ENCODE data around the gene KIF25.

KIF25 gene

GRCh38 chr6:167977717-167978467, 19.6 kb upstream of the KIF25 start:
- TF ChIP-seq, protein P1, sequence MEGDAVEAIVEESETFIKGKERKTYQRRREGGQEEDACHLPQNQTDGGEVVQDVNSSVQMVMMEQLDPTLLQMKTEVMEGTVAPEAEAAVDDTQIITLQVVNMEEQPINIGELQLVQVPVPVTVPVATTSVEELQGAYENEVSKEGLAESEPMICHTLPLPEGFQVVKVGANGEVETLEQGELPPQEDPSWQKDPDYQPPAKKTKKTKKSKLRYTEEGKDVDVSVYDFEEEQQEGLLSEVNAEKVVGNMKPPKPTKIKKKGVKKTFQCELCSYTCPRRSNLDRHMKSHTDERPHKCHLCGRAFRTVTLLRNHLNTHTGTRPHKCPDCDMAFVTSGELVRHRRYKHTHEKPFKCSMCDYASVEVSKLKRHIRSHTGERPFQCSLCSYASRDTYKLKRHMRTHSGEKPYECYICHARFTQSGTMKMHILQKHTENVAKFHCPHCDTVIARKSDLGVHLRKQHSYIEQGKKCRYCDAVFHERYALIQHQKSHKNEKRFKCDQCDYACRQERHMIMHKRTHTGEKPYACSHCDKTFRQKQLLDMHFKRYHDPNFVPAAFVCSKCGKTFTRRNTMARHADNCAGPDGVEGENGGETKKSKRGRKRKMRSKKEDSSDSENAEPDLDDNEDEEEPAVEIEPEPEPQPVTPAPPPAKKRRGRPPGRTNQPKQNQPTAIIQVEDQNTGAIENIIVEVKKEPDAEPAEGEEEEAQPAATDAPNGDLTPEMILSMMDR (IDR thresholded peaks at IDR 0.05; ENCODE audit: control extremely low read depth, extremely low read depth, low read depth, missing control alignments), result no peak
- DNase-seq (ENCODE audit: extremely low spot score), result no peak
- CTCF ChIA-PET, result no interaction called here
- POLR2A ChIA-PET, result no interaction called here

GRCh38 chr6:167978607-167979006, 18.9 kb upstream of the KIF25 start:
- DNase-seq (ENCODE audit: extremely low spot score), result no peak
- TF ChIP-seq, protein P1 (IDR thresholded peaks at IDR 0.05; ENCODE audit: control extremely low read depth, extremely low read depth, low read depth, missing control alignments), result no peak
- POLR2A ChIA-PET, result no interaction called here
- CTCF ChIA-PET, result no interaction called here

GRCh38 chr6:167979436-167980139, 17.9 kb upstream of the KIF25 start:
- TF ChIP-seq, protein P1 (IDR thresholded peaks at IDR 0.05; ENCODE audit: control extremely low read depth, extremely low read depth, low read depth, missing control alignments), result no peak
- ChIA-PET CTCF (no interaction called here), POLR2A (no interaction called here)
- no peak for DNase-seq (ENCODE audit: extremely low spot score)

DNA sequence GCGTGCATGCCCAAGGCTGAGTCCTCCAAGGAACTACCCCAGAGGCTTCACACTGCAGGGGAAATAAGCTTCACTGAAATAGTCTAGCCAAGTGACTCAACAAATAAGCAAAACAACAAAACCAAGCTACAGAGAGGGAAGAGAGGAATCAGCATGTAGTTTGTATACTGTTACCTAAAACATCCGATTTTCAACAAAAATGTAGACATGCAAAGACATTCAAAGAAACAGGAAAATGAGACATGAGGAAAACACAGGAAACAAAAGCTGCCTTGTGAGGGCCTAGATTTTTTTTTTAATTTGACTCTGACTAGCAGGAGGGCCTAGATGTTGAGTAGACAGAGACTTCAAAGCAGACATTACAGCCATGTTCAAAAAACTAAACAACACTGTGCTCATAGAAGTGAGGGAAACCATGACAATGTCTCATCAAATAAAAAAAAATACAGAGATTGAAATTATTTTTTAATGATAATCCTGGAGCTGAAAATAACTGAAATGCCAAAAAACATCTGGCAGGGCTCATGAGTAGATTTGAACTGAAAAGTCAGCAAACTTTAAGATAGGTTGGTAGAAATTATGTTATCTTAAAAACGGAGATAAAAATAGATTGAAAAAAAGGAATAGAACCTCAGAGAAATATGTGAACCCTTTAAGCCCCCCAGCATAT, 16.4 kb upstream of the KIF25 start:
- ChIA-PET POLR2A (no interaction called here), CTCF (interaction anchor here (1.7 kb wide), 1 partner anchor 11 kb away, joined by 4 read pairs; no protein-coding TSS in a partner anchor)
- DNase-seq (ENCODE audit: extremely low spot score), result no peak
- TF ChIP-seq, protein P1 (IDR thresholded peaks at IDR 0.05; ENCODE audit: control extremely low read depth, extremely low read depth, low read depth, missing control alignments), result no peak

GRCh38 chr6:167981916-167982462, 15.5 kb upstream of the KIF25 start:
- CTCF ChIA-PET, result no interaction called here

More at GRCh38 chr6:167981916-167982462, 15.5 kb upstream of the KIF25 start:
- TF ChIP-seq, protein P1 (IDR thresholded peaks at IDR 0.05; ENCODE audit: control extremely low read depth, extremely low read depth, low read depth, missing control alignments), result no peak
- POLR2A ChIA-PET, result no interaction called here
- DNase-seq (ENCODE audit: extremely low spot score), result no peak

Data from GM10248 (cell line).